Upper lobe of left lung (tissue), 6 donors: Measurements from ENCODE around the gene ERG. TPM values are rescaled to one million over a fixed set of nuclear protein-coding genes. Genes with fewer than 3 reads are reported as not detected.

Experiments used
- ATAC-seq, 2 donors: fragments of 200-7000 bp; cut with Tn5 transposase; one replicate each; pipeline ENCODE4 v1.9.1; 2022; ENCODE audit warnings: mild to moderate bottlenecking in 2 of 2, moderate library complexity in 2 of 2; ENCODE audit not compliant: low FRiP score in 2 of 2
- DNase-seq, 2 donors: peaks; one replicate each; pipeline ENCODE4 v3.0.0-alpha.2; 2019 to 2020
- H3K27ac ChIP-seq, 4 donors: fragments of 200-600 bp; sonication (generic); one replicate each; pipeline ENCODE4 v1.5.1; 2016 to 2019
- H3K27me3 ChIP-seq, 4 donors: fragments of 200-600 bp; sonication (generic); one replicate each; pipeline ENCODE4 v1.5.1; 2017 to 2019
- H3K36me3 ChIP-seq, 4 donors: fragments of 200-600 bp; sonication (generic); one replicate each; pipeline ENCODE4 v1.5.1; 2016 to 2019
- H3K4me1 ChIP-seq, 4 donors: fragments of 200-600 bp; sonication (generic); one replicate each; pipeline ENCODE4 v1.5.1; 2018 to 2019
- H3K4me3 ChIP-seq, 4 donors: fragments of 200-600 bp; sonication (generic); one replicate each; pipeline ENCODE4 v1.5.1; 2017 to 2019; ENCODE audit warnings: mild to moderate bottlenecking in 2 of 4, moderate library complexity in 1 of 4
- H3K9me3 ChIP-seq, 4 donors: fragments of 200-600 bp; sonication (generic); one replicate each; pipeline ENCODE4 v1.5.1; 2018 to 2019
- EP300 ChIP-seq, 4 donors: sonication (generic); formaldehyde crosslinking; IDR thresholded peaks; one replicate each; pipeline ENCODE4 v1.5.1; 2017; ENCODE audit warnings: antibody characterized with exemption in 4 of 4, control low read depth in 2 of 4
- POLR2A ChIP-seq, 4 donors: fragments of 450-650 bp; IDR thresholded peaks; one replicate each; pipeline ENCODE4 v1.5.1; 2016 to 2017; ENCODE audit warnings: antibody characterized with exemption in 4 of 4, mild to moderate bottlenecking in 2 of 4
- POLR2AphosphoS5 ChIP-seq, 2 donors: sonication (generic); formaldehyde crosslinking; IDR thresholded peaks; one replicate each; pipeline ENCODE4 v1.5.1; 2017; ENCODE audit warnings: antibody characterized with exemption in 2 of 2
- WGBS, 2 donors: methylation state at CpG; one replicate each; pipeline ENCODE4 v1.1.5; 2017 to 2018; 5-methylcytosine and 5-hydroxymethylcytosine counted together
- total RNA-seq, 6 donors: library from RNA; depleted of rRNA in 4 of 6; stranded (reverse); fragments of >200 nt in 4 of 6; gene quantifications; one replicate each; pipeline versions ENCODE4 v1.1.0 to v1.2.1, GENCODE V29; 2016 to 2021
- TF ChIP-seq, protein P1 (sequence below), 6 experiments: fragments of 450-650 bp in 4 of 6; fragments of 200-600 bp in 2 of 6; sonication (generic) in 2 of 6; IDR thresholded peaks; one replicate each; pipeline ENCODE4 v1.5.1; 2016 to 2019; ENCODE audit warnings: antibody characterized with exemption in 6 of 6
- donor health status: DM: no; HTN: no; CAD: no; lungs with moderate emphysema.
- donor health status: DM: no; HTN: yes; CAD: no; lungs with severe emphysema.

Gene ERG
- total RNA-seq, 6 donors from 2014 or later = 14.7 to 38.9 (median 18.1) TPM

GRCh38 chr21:38525454-38525853 is 27.2 kb upstream of the ERG start:
- no peak for ATAC-seq
- TF ChIP-seq EP300 (IDR thresholded peaks at IDR 0.05) (no peak), POLR2AphosphoS5 (IDR thresholded peaks at IDR 0.05) (no peak), POLR2A (IDR thresholded peaks at IDR 0.05) (no peak)
- TF ChIP-seq, protein P1, sequence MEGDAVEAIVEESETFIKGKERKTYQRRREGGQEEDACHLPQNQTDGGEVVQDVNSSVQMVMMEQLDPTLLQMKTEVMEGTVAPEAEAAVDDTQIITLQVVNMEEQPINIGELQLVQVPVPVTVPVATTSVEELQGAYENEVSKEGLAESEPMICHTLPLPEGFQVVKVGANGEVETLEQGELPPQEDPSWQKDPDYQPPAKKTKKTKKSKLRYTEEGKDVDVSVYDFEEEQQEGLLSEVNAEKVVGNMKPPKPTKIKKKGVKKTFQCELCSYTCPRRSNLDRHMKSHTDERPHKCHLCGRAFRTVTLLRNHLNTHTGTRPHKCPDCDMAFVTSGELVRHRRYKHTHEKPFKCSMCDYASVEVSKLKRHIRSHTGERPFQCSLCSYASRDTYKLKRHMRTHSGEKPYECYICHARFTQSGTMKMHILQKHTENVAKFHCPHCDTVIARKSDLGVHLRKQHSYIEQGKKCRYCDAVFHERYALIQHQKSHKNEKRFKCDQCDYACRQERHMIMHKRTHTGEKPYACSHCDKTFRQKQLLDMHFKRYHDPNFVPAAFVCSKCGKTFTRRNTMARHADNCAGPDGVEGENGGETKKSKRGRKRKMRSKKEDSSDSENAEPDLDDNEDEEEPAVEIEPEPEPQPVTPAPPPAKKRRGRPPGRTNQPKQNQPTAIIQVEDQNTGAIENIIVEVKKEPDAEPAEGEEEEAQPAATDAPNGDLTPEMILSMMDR (IDR thresholded peaks at IDR 0.05) = no peak
- WGBS, 2 donors = 76 to 79% methylated on average over 9 of the region's 9 CpGs
- no peaks in the 10 kb centered on the region for H3K36me3 ChIP-seq
- H3K4me1 ChIP-seq = no peaks in the 10 kb centered on the region
- H3K27me3 ChIP-seq = no peaks in the 10 kb centered on the region
- no peaks in the 10 kb centered on the region for H3K9me3 ChIP-seq
- H3K4me3 ChIP-seq = no peak overlapping the region
- DNase-seq = no peak
- no peak overlapping the region for H3K27ac ChIP-seq

- Histone ChIP-seq H3K27me3 (no peaks in the 10 kb centered on the region), H3K4me3 (no peak overlapping the region), H3K4me1 (no peaks in the 10 kb centered on the region), H3K36me3 (no peaks in the 10 kb centered on the region), H3K27ac (no peak overlapping the region), H3K9me3 (peaks cover 0 to 3% (median 0%) of the 10 kb centered on the region in 4 donors)
- no peak for ATAC-seq
- 63 to 67% methylated on average over 4 of the region's 4 CpGs for WGBS, 2 donors
- TF ChIP-seq, protein P1 (IDR thresholded peaks at IDR 0.05) = no peak
- TF ChIP-seq POLR2A (IDR thresholded peaks at IDR 0.05) = no peak
- TF ChIP-seq EP300 (IDR thresholded peaks at IDR 0.05) = no peak
- TF ChIP-seq POLR2AphosphoS5 (IDR thresholded peaks at IDR 0.05) = no peak
- no peak for DNase-seq
Observed at GRCh38 chr21:38524168-38525153, 26.2 kb upstream of the ERG start.

DNA sequence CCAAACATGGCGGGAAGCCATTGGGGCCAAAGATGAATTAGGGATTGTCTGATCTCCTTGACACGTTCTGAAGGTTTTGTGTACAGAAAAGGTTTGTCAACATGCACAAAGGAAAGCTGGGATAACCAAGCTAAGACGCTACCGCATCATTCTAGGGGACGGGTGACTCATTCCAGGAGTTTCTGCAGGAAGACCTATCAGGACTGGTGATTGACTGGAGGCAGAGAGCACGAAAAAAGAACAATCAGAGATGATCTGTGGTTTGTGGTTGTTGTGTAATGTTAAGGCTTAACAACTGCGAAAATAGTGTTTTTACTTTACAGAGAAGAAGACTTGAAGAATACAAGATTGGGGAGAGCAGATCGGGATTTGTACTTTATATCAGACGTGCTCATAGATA is 22.2 kb upstream of the ERG start:
- no peaks in the 10 kb centered on the region for H3K36me3 ChIP-seq

DNA sequence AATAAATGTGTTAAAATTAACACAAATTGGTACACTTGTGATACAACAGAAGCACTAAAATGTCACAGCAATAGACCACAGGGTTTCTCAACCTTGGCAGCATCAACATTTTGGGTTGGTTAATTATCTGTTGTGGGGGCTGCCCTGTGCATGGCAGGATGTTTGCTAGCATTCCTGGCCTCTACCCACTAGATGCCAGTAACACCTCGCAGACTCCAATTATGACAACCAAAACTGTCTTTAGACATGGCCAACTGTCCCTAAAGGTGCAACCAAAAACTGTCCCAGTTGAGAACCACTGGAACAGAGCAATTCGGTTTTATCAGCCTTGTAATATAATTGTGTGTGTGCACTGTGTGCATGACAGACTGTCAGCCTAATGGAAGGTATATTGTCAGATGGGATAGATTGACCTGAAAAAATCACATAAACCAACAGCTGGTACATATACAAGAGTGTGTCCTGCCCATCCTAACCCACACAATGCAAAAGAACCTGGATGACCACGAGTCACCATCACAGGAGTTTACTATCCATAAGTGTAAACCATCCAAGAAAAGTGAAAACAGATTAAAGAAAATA is 13.5 kb upstream of the ERG start:
- ATAC-seq (no peak), DNase-seq (no peak)
- Histone ChIP-seq H3K4me1 (peaks cover 3 to 8% (median 5%) of the 10 kb centered on the region in 4 donors), H3K4me3 (no peak overlapping the region), H3K9me3 (no peaks in the 10 kb centered on the region), H3K36me3 (no peaks in the 10 kb centered on the region), H3K27ac (no peak overlapping the region), H3K27me3 (no peaks in the 10 kb centered on the region)
- no peak for TF ChIP-seq POLR2A (IDR thresholded peaks at IDR 0.05)
- no peak for TF ChIP-seq POLR2AphosphoS5 (IDR thresholded peaks at IDR 0.05)
- TF ChIP-seq, protein P1 (IDR thresholded peaks at IDR 0.05) = no peak
- TF ChIP-seq EP300 (IDR thresholded peaks at IDR 0.05) = no peak
- WGBS, 2 donors = 77 to 85% methylated on average over 3 of the region's 3 CpGs

More for the DNA sequence above, 22.2 kb upstream of the ERG start:
- H3K4me3 ChIP-seq = no peak overlapping the region
- no peak overlapping the region for H3K27ac ChIP-seq
- DNase-seq (no peak), ATAC-seq (no peak)
- TF ChIP-seq, protein P1 (IDR thresholded peaks at IDR 0.05) = no peak
- TF ChIP-seq POLR2A (IDR thresholded peaks at IDR 0.05) = no peak
- no peak for TF ChIP-seq POLR2AphosphoS5 (IDR thresholded peaks at IDR 0.05)
- no peak for TF ChIP-seq EP300 (IDR thresholded peaks at IDR 0.05)
- H3K27me3 ChIP-seq = no peaks in the 10 kb centered on the region
- peaks cover 0 to 4% (median 0%) of the 10 kb centered on the region in 4 donors for H3K9me3 ChIP-seq
- 77 to 87% methylated on average over 9 of the region's 9 CpGs for WGBS, 2 donors
- no peaks in the 10 kb centered on the region for H3K4me1 ChIP-seq
